Loucy (cell line): ENCODE measurements around the gene GTF3C1.

Experiments used
- CTCF ChIP-seq: fragments of 200-600 bp; sonication (generic); conservative IDR thresholded peaks from 2 replicates; pipeline ENCODE4 v1.5.1; 2014; ENCODE audit warnings: mild to moderate bottlenecking, antibody characterized with exemption, low read length
- EZH2phosphoT487 ChIP-seq: fragments of 200-600 bp; IDR thresholded peaks from 2 replicates; pipeline ENCODE4 v1.6.1; 2018; ENCODE audit warnings: antibody characterized with exemption, mild to moderate bottlenecking, moderate library complexity, borderline replicate concordance

GRCh38 chr16:27450196-27450549, 99.5 kb downstream of the GTF3C1 start:
- TF ChIP-seq EZH2phosphoT487 (no peak), CTCF (no peak)
